Measurements from ENCODE around the gene POLR2F. TPM values are rescaled to one million over a fixed set of nuclear protein-coding genes. Genes with fewer than 3 reads are reported as not detected.

POLR2F gene
- total RNA-seq, 4 donors from 2014 or later = 33.3 to 83.9 (median 57.6) TPM

GRCh38 chr22:38016182-38017151, 63.0 kb downstream of the POLR2F start:
- no peak overlapping the region for H3K4me3 ChIP-seq (ENCODE audit: low read depth, poor library complexity, severe bottlenecking)
- no peak for TF ChIP-seq CTCF (IDR thresholded peaks at IDR 0.05)
- peak in 1 of 2 donors; percentile 91 for DNase-seq (ENCODE audit: low spot score in 2 of 2)
- 31 to 35% methylated on average over 32 of the region's 33 CpGs for WGBS, 2 donors
- intact Hi-C loops (cut with DNase I; ENCODE audit: low total_unique reads) = no loop called here

GRCh38 chr22:38017272-38017920, 63.9 kb downstream of the POLR2F start:
- TF ChIP-seq CTCF (IDR thresholded peaks at IDR 0.05) (no peak), POLR2A (IDR thresholded peaks at IDR 0.05) (no peak)
- 39 to 45% methylated on average over 7 of the region's 7 CpGs for WGBS, 2 donors
- no peak overlapping the region for H3K4me3 ChIP-seq (ENCODE audit: low read depth, poor library complexity, severe bottlenecking)
- DNase-seq (ENCODE audit: low spot score in 2 of 2) = peak; percentile 83 to 97
- intact Hi-C loops (cut with DNase I; ENCODE audit: low total_unique reads) = no loop called here

- intact Hi-C loops (cut with DNase I; ENCODE audit: low total_unique reads) = no loop called here
- no peak for DNase-seq (ENCODE audit: low spot score in 2 of 2)
- TF ChIP-seq POLR2A (IDR thresholded peaks at IDR 0.05) (no peak), CTCF (IDR thresholded peaks at IDR 0.05) (no peak)
- WGBS, 2 donors = 79% methylated on average over 12 of the region's 12 CpGs
- H3K4me3 ChIP-seq (ENCODE audit: low read depth, poor library complexity, severe bottlenecking) = no peak overlapping the region
Observed at GRCh38 chr22:38017939-38018885, 64.7 kb downstream of the POLR2F start.

Small RNA genes within 50 kb of the gene (microRNA-seq; reads per million reads assigned to microRNA genes)
- 0 reads per million in 2 donors for gene MIR4534 (ENCODE audit: borderline number of aligned reads in 1 of 2, borderline replicate concordance in 2 of 2)
- gene MIR6820 (ENCODE audit: borderline number of aligned reads in 1 of 2, borderline replicate concordance in 2 of 2) = 0.57 to 2.0 reads per million in 2 donors

Other genes starting within 250 kb of the POLR2F start
- gene GCAT, start 145.8 kb upstream of the POLR2F start, total RNA-seq = 10 to 100 TPM; 12.5 to 20.4 (median 16.2) TPM
- not detected for gene GALR3, start 130.3 kb upstream of the POLR2F start, total RNA-seq
- gene ANKRD54, start 109.4 kb upstream of the POLR2F start, total RNA-seq = 10 to 100 TPM; 36.2 to 61.6 (median 53.0) TPM
- 100 to 1,000 TPM; 392 to 558 (median 489) TPM for gene EIF3L, start 104.3 kb upstream of the POLR2F start, total RNA-seq
- 100 to 1,000 TPM; 124 to 150 (median 143) TPM for gene MICALL1, start 47.4 kb upstream of the POLR2F start, total RNA-seq
- gene C22orf23, start 98 bp upstream of the POLR2F start, total RNA-seq = not detected
- 10 to 100 TPM in 3 of 4 donors, 1 to 10 TPM in 1; 7.8 to 45.2 (median 29.7) TPM for gene SOX10, start 30.9 kb downstream of the POLR2F start, total RNA-seq
- gene PICK1, start 103.7 kb downstream of the POLR2F start, total RNA-seq = 10 to 100 TPM; 35.9 to 67.6 (median 51.4) TPM
- gene SLC16A8, start 130.5 kb downstream of the POLR2F start, total RNA-seq = under 1 TPM; 0.13 to 0.80 (median 0.33) TPM
- 1 to 10 TPM; 1.3 to 2.3 (median 2.1) TPM for gene BAIAP2L2, start 157.0 kb downstream of the POLR2F start, total RNA-seq
- 10 to 100 TPM; 46.0 to 88.4 (median 64.8) TPM for gene PLA2G6, start 228.1 kb downstream of the POLR2F start, total RNA-seq
- gene MAFF, start 248.3 kb downstream of the POLR2F start, total RNA-seq = 100 to 1,000 TPM in 1 of 4 donors, 10 to 100 TPM in 3; 64.7 to 116 (median 82.0) TPM

Measured in lower leg skin (tissue), 4 donors.